GM12865 (cell line): Measurements from ENCODE around the gene ACTR8.

Experiments
- DNase-seq: peaks from one replicate; pipeline ENCODE4 v3.0.0; 2010; ENCODE audit warnings: low read depth
- H3K4me3 ChIP-seq: 2 replicates; pipeline ENCODE4 v1.5.1; 2011; ENCODE audit warnings: mild to moderate bottlenecking, low read depth, low read length, control low read depth
- TF ChIP-seq, protein P1 (sequence below): IDR thresholded peaks from 2 replicates; pipeline ENCODE4 v1.5.1; 2011; ENCODE audit warnings: low read length, control low read depth, low read depth, inconsistent platforms; ENCODE audit not compliant: insufficient read depth; ENCODE audit errors: missing control alignments

Gene ACTR8

DNA sequence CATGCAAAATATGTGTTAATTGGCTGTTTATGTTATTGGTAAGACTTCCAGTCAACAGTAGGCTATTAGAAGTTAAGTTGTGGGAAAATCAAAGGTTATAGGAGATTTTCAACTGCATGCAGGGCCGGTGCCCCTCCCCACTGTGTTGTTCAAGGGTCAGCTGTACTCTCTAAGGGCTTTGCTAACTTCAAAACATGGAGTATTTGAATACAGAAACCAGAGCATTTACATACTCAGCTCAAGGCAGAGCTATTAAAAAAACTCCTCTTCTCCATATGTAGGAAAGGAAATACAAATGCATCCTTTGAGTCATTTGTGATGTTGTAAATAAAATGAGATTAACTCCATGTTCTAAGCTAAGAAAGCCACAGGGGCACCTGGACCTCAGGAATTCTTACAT, 18.8 kb downstream of the ACTR8 start:
- TF ChIP-seq, protein P1, sequence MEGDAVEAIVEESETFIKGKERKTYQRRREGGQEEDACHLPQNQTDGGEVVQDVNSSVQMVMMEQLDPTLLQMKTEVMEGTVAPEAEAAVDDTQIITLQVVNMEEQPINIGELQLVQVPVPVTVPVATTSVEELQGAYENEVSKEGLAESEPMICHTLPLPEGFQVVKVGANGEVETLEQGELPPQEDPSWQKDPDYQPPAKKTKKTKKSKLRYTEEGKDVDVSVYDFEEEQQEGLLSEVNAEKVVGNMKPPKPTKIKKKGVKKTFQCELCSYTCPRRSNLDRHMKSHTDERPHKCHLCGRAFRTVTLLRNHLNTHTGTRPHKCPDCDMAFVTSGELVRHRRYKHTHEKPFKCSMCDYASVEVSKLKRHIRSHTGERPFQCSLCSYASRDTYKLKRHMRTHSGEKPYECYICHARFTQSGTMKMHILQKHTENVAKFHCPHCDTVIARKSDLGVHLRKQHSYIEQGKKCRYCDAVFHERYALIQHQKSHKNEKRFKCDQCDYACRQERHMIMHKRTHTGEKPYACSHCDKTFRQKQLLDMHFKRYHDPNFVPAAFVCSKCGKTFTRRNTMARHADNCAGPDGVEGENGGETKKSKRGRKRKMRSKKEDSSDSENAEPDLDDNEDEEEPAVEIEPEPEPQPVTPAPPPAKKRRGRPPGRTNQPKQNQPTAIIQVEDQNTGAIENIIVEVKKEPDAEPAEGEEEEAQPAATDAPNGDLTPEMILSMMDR: no peak
- H3K4me3 ChIP-seq: no peak overlapping the region
- no peak for DNase-seq

DNA sequence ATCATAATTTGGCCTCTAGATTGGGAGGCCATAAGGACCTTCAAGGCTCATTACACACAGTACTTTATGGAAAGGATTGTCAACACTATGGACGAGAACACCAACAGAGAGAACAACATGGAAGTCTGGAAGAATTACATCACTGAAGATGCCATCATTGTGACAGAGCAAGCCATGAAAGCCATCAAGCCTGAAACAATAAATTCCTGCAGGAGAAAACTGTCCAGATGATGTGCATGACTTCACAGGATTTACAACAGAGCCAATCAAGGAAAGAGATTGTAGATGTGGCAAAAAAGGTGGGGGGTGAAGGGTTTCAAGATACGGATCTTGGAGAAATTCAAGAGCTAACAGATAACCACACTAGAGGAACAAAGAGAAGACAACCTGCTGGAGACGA, 19.7 kb downstream of the ACTR8 start:
- TF ChIP-seq, protein P1: no peak
- no peak for DNase-seq
- H3K4me3 ChIP-seq: no peak overlapping the region

DNA sequence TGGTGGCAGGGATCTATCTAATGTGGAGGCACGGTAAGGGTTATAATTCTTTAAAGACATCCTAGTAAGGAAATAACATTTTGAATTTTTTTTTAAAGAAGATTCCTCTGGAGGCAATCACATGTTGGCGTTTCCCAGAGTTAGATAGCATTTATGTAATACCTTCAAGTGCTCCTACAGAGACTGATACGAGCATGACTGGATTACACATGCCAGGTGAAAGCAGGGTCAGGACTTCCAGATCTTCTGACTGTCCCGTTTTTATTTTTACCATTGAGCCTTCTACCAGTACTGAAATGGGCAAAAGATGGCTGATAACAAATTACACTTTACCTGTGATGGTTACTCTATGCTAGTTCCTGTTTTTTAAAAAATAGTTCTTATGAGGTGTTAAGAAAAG, 21.8 kb downstream of the ACTR8 start:
- TF ChIP-seq, protein P1: no peak
- H3K4me3 ChIP-seq: no peak overlapping the region
- no peak for DNase-seq

DNA sequence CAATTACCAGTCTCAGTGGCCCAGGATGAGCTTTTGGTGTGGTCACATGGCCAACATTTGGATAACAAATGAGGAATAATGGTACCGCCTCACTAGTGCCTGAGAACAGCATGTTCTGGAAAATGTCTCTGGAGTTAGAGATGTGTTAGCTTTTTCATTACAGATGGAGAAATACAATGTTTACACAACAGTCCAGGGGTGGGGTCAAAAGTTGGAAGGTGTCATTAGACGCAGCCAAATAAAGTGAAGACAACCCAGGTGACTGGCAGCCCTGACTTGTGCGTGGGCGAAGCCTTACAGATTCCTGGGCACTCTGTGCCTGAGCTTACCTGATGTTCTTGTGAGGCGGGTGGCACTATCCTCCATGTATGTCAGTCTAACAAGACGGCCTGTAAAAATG, 22.8 kb downstream of the ACTR8 start:
- TF ChIP-seq, protein P1: no peak
- no peak overlapping the region for H3K4me3 ChIP-seq
- no peak for DNase-seq

DNA sequence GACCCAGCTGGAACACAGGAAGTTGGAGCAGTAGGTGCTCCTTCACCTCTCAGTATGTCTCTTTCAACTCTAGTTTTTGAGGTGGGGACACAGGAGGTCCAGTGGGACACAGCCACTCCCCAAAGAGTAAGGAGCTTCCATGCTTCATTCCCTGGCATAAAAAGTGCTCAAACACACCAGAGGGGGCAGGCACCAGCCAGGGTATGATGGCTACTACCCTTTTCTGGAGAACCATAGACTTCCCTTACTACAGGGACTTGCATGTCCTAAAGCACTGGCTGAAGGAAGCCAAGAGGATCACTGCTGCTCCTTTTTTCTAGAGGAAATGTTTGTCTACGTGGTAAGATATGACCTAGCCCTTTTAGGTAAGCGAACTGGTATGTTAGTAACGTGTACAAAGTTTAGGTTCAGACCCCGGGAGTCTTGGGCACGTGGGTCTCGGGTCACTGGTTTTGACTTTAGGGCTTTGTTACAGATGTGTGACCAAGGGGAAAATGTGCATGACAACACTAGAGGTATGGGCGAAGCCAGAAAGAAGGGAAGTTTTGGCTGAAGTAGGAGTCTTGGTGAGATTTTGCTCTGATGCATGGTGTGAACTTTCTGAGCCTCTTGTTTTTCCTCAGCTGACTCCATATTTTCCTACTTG, 23.7 kb downstream of the ACTR8 start:
- DNase-seq: no peak
- TF ChIP-seq, protein P1: no peak
- H3K4me3 ChIP-seq: no peak overlapping the region

DNA sequence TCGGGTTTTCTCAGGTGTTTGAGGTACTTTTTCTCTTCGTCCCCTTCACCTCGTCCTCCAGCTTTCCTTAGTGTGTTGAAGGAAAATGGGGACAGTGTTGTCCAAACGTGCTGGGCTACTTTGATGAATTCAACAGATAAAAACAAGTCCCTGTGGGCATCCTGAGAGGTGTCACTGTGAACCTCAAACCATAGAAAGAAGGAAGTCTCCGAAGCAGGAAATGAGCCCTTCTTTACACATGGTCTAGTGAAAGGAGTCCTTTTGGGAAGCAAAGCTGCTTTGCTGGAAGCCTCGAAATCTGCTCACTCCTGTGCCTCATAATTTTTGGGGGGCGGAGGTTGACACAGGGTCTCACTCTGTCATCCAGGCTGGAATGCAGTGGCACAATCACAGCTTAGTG, 25.0 kb downstream of the ACTR8 start:
- TF ChIP-seq, protein P1: no peak
- H3K4me3 ChIP-seq: no peak overlapping the region
- DNase-seq: no peak

DNA sequence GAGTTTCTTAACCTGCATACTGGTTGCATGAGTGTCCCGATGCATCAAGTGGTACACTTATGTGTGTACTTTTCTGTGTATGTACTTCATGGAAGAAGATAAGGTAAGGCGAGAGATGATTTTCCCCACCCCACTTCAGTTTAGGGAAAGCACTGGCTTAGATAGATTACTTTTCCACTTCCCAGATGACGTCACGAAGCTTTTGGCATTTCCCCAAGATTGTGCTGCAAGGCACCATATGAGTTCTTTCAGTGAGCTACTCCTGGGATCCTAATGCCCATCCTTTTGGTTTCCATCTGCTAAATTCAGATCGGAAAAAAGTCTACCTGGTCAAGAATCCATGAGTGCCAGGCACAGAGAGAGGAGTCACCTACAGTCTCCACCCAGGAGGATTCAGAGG, 31.1 kb downstream of the ACTR8 start:
- DNase-seq: no peak

More for the DNA sequence above, 31.1 kb downstream of the ACTR8 start:
- no peak overlapping the region for H3K4me3 ChIP-seq
- TF ChIP-seq, protein P1: no peak
